ENCODE results near the gene ABCC2.
"Not testable (repeated sequence)": the region's sequence is repeated elsewhere in the genome, so short reads cannot be mapped to it uniquely, and the experiment has no call there.

The ABCC2 gene

DNA sequence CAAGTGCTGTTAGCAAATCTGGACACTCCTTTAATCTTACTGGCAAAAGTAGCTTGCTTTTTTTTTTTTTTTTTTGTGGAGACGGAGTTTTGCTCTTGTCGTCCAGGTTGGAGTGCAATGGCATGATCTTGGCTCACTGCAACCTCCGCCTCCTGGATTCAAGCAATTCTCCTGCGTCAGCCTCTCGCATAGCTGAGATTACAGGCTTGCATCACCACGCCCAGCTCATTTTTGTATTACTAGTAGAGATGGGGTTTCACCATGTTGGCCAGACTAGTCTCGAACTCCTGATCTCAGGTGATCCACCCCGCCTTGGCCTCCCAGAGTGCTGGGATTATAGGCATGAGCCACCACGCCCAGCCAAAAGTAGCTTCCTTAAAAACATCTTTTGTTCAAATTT lies 112.6 kb downstream of the ABCC2 start:
- not testable (repeated sequence) for DNase-seq (ENCODE audit: low read depth)

GRCh38 chr10:99895867-99896266 lies 113.4 kb downstream of the ABCC2 start:
- DNase-seq (ENCODE audit: low read depth): no peak
